IMR-90 (cell line): ENCODE measurements around the gene SYPL2. TPM values are rescaled to one million over a fixed set of nuclear protein-coding genes. Genes with fewer than 3 reads are reported as not detected.
A peak's percentile ranks its signal among the peaks of the same experiment; 100 is the strongest.

Experiments
- ATAC-seq: fragments of 200-7000 bp; cut with Tn5 transposase; 2 replicates; pipeline ENCODE4 v1.9.1; 2020; ENCODE audit warnings: low read depth, mild to moderate bottlenecking, moderate library complexity
- BruUV-seq: library from RNA; stranded (reverse); fragments of 400-500 nt; replicated peaks from 2 replicates; lab custom pipeline; 2021; lab: Mats Ljungman, UMichigan
- CTCF ChIA-PET: fragments of 300-600 bp; formaldehyde crosslinking; extraction: SDS; loops from one replicate; lab custom pipeline; 2021; ENCODE audit warnings: antibody characterized with exemption; lab: Yijun Ruan, JAX
- POLR2A ChIA-PET: fragments of 300-600 bp; sonication (Branson Sonifier 250); formaldehyde crosslinking; loops from one replicate; lab custom pipeline; 2022; ENCODE audit warnings: antibody characterized with exemption; ENCODE audit not compliant: unreplicated experiment; lab: Charles Lee
- DNase-seq: peaks from one replicate; pipeline ENCODE4 v3.0.0; 2013
- H2AFZ ChIP-seq: replicated peaks from 2 replicates; pipeline ENCODE3; 2013; ENCODE audit warnings: low read length, mild to moderate bottlenecking; ENCODE audit not compliant: poor library complexity
- H2AK5ac ChIP-seq: 2 replicates; pipeline ENCODE4 v1.6.1; 2013; ENCODE audit warnings: low read depth, low read length, inconsistent platforms
- H2AK9ac ChIP-seq: replicated peaks from 2 replicates; pipeline ENCODE3; 2013; ENCODE audit warnings: mild to moderate bottlenecking, low read depth, low read length, moderate library complexity; ENCODE audit not compliant: poor library complexity
- H2BK120ac ChIP-seq: 2 replicates; pipeline ENCODE4 v1.6.1; 2013; ENCODE audit warnings: low read depth, low read length, inconsistent platforms
- H2BK15ac ChIP-seq: 3 replicates; pipeline ENCODE4 v1.6.1; 2013; ENCODE audit warnings: low read depth, low read length, inconsistent platforms
- H2BK20ac ChIP-seq: 2 replicates; pipeline ENCODE4 v1.6.1; 2013; ENCODE audit warnings: low read depth, mild to moderate bottlenecking, inconsistent platforms, low read length, moderate library complexity
- H2BK5ac ChIP-seq: 2 replicates; pipeline ENCODE4 v1.6.1; 2013; ENCODE audit warnings: mild to moderate bottlenecking, low read depth, low read length, inconsistent platforms; ENCODE audit not compliant: poor library complexity, severe bottlenecking
- H3K14ac ChIP-seq: replicated peaks from 2 replicates; pipeline ENCODE4 v1.6.1; 2013; ENCODE audit warnings: low read depth, low read length, inconsistent platforms
- H3K18ac ChIP-seq: 2 replicates; pipeline ENCODE4 v1.6.1; 2013; ENCODE audit warnings: low read depth, low read length, control low read depth
- H3K23ac ChIP-seq: 2 replicates; pipeline ENCODE4 v1.6.1; 2013; ENCODE audit warnings: low read depth, low read length, inconsistent platforms
- H3K27ac ChIP-seq: 2 replicates; pipeline ENCODE4 v1.5.1; 2013; ENCODE audit warnings: mild to moderate bottlenecking, control low read depth, low read length; ENCODE audit not compliant: insufficient read depth
- H3K27me3 ChIP-seq: 2 replicates; pipeline ENCODE4 v1.6.1; 2013; ENCODE audit warnings: low read length; ENCODE audit not compliant: control insufficient read depth, insufficient read depth
- H3K36me3 ChIP-seq: 2 replicates; pipeline ENCODE4 v1.6.1; 2013; ENCODE audit warnings: low read length, mixed read lengths; ENCODE audit not compliant: control insufficient read depth, insufficient read depth
- H3K4ac ChIP-seq: 2 replicates; pipeline ENCODE4 v1.6.1; 2013; ENCODE audit warnings: low read depth, low read length, inconsistent platforms
- H3K4me1 ChIP-seq: 2 replicates; pipeline ENCODE4 v1.6.1; 2013; ENCODE audit warnings: low read length, mixed read lengths; ENCODE audit not compliant: control insufficient read depth, insufficient read depth
- H3K4me2 ChIP-seq: 2 replicates; pipeline ENCODE4 v1.6.1; 2013; ENCODE audit warnings: low read depth, mild to moderate bottlenecking, control low read depth, low read length, moderate library complexity
- H3K4me3 ChIP-seq: 2 replicates; pipeline ENCODE4 v1.5.1; 2013; ENCODE audit warnings: low read depth, mild to moderate bottlenecking, control low read depth, low read length, moderate library complexity; ENCODE audit not compliant: insufficient read depth
- H3K56ac ChIP-seq: 2 replicates; pipeline ENCODE4 v1.6.1; 2013; ENCODE audit warnings: low read length, inconsistent platforms; ENCODE audit not compliant: insufficient read depth; ENCODE audit errors: extremely low read depth
- H3K79me1 ChIP-seq, 2 experiments: 2 replicates each; pipeline ENCODE4 v1.6.1; 2013; ENCODE audit warnings: low read length in 2 of 2, inconsistent platforms in 1 of 2, low read depth in 1 of 2
- H3K9ac ChIP-seq: 2 replicates; pipeline ENCODE4 v1.6.1; 2013; ENCODE audit warnings: low read depth, low read length, control low read depth
- H3K9me1 ChIP-seq: 2 replicates; pipeline ENCODE4 v1.6.1; 2013; ENCODE audit warnings: low read length, inconsistent platforms; ENCODE audit not compliant: insufficient read depth
- H3K9me3 ChIP-seq: 2 replicates; pipeline ENCODE4 v1.6.1; 2013; ENCODE audit warnings: low read length; ENCODE audit not compliant: control insufficient read depth, insufficient read depth
- H4K20me1 ChIP-seq: 2 replicates; pipeline ENCODE4 v1.6.1; 2013; ENCODE audit warnings: low read length, inconsistent platforms; ENCODE audit not compliant: insufficient read depth
- H4K5ac ChIP-seq: 2 replicates; pipeline ENCODE4 v1.6.1; 2013; ENCODE audit warnings: mild to moderate bottlenecking, low read depth, low read length, control low read depth
- H4K8ac ChIP-seq, 2 experiments: 2 replicates each; pipeline ENCODE4 v1.6.1; 2013; ENCODE audit warnings: low read depth in 2 of 2, low read length in 2 of 2, control low read depth in 1 of 2, inconsistent platforms in 1 of 2
- H4K91ac ChIP-seq: 2 replicates; pipeline ENCODE4 v1.6.1; 2013; ENCODE audit warnings: low read depth, low read length, inconsistent platforms; ENCODE audit not compliant: insufficient read depth
- BHLHE40 ChIP-seq: fragments of 150-350 bp; IDR thresholded peaks from 2 replicates; pipeline ENCODE4 v1.6.1; 2016; ENCODE audit warnings: mild to moderate bottlenecking, low read depth, low read length
- CEBPB ChIP-seq: IDR thresholded peaks from 2 replicates; pipeline ENCODE4 v1.6.1; 2012; ENCODE audit warnings: low read depth, low read length, improper control_type of control experiment
- CHD1 ChIP-seq: IDR thresholded peaks from 2 replicates; pipeline ENCODE4 v1.6.1; 2012; ENCODE audit warnings: low read depth, low read length, improper control_type of control experiment
- FOS ChIP-seq: fragments of 150-350 bp; IDR thresholded peaks from 2 replicates; pipeline ENCODE4 v1.6.1; 2016; ENCODE audit warnings: low read depth, low read length
- MAFK ChIP-seq: IDR thresholded peaks from 2 replicates; pipeline ENCODE4 v1.6.1; 2012; ENCODE audit warnings: low read depth, low read length, improper control_type of control experiment
- MAZ ChIP-seq: IDR thresholded peaks from 2 replicates; pipeline ENCODE4 v1.6.1; 2012; ENCODE audit warnings: low read depth, mild to moderate bottlenecking, low read length, improper control_type of control experiment, moderate library complexity, borderline replicate concordance
- MXI1 ChIP-seq: IDR thresholded peaks from 2 replicates; pipeline ENCODE4 v1.6.1; 2012; ENCODE audit warnings: low read depth, mild to moderate bottlenecking, low read length, moderate library complexity, borderline replicate concordance
- NFE2L2 ChIP-seq: fragments of 150-350 bp; IDR thresholded peaks from 2 replicates; pipeline ENCODE4 v1.6.1; 2016; ENCODE audit warnings: low read depth, mild to moderate bottlenecking, low read length
- POLR2A ChIP-seq: IDR thresholded peaks from 2 replicates; pipeline ENCODE4 v1.6.1; 2012; ENCODE audit warnings: mild to moderate bottlenecking, low read depth, low read length
- RCOR1 ChIP-seq: IDR thresholded peaks from 2 replicates; pipeline ENCODE4 v1.6.1; 2012; ENCODE audit warnings: mild to moderate bottlenecking, low read length, improper control_type of control experiment; ENCODE audit not compliant: insufficient replicate concordance
- RFX5 ChIP-seq: IDR thresholded peaks from 2 replicates; pipeline ENCODE4 v1.8.0; 2012; ENCODE audit warnings: low read depth, mild to moderate bottlenecking, low read length, moderate library complexity
- SMC3 ChIP-seq: fragments of 150-350 bp; IDR thresholded peaks from 2 replicates; pipeline ENCODE4 v1.6.1; 2016; ENCODE audit warnings: low read depth, mild to moderate bottlenecking, antibody characterized with exemption, low read length, moderate library complexity
- WGBS, 2 experiments: methylation state at CpG; one replicate each; pipeline versions ENCODE4 v1.1.5 to v1.1.7; 2013; ENCODE audit warnings: missing lambda C conversion rate in 2 of 2; ENCODE audit not compliant: insufficient read length in 1 of 2; ENCODE audit errors: extremely low coverage in 2 of 2; 5-methylcytosine and 5-hydroxymethylcytosine counted together
- dilution Hi-C: fragments of 300-500 bp; cut with HindIII; formaldehyde crosslinking; loops from one replicate; pipeline ENCODE4 v1.14.3; 2018; ENCODE audit warnings: low sequenced_read_pairs; ENCODE audit not compliant: unreplicated experiment
- in situ Hi-C: fragments of 300-500 bp; cut with MboI; formaldehyde crosslinking; loops from 3 replicates; pipeline ENCODE4 v1.14.3; 2019; ENCODE audit warnings: low sequenced_read_pairs, inconsistent platforms, mixed read lengths
- intact Hi-C: fragments of 100-400 bp; cut with micrococcal nuclease; formaldehyde crosslinking; loops from 2 replicates; pipeline ENCODE4 v1.10.0; 2022
- polyA plus RNA-seq, 3 experiments: library from polyadenylated mRNA; depleted of rRNA; stranded (reverse); fragments of >200 nt; gene quantifications; 2 replicates each; pipeline ENCODE4 v1.2.3, GENCODE V29; 2012; ENCODE audit warnings: low replicate concordance in 1 of 3
- total RNA-seq: library from RNA; depleted of rRNA; stranded (reverse); fragments of >200 nt; gene quantifications from 2 replicates; pipeline ENCODE4 v1.2.3, GENCODE V29; 2012
- TF ChIP-seq, protein P1 (sequence below): fragments of 150-350 bp; IDR thresholded peaks from 2 replicates; pipeline ENCODE4 v1.6.1; 2017; ENCODE audit warnings: mild to moderate bottlenecking, antibody characterized with exemption, low read length, low read depth
- TF ChIP-seq, protein P2 (sequence below): conservative IDR thresholded peaks from 2 replicates; pipeline ENCODE4 v1.5.1; 2012; ENCODE audit warnings: mild to moderate bottlenecking, low read depth, low read length, improper control_type of control experiment
- TF ChIP-seq, protein P3 (sequence below): fragments of 150-350 bp; IDR thresholded peaks from 2 replicates; pipeline ENCODE4 v1.6.1; 2016; ENCODE audit warnings: low read depth, mild to moderate bottlenecking, low read length, moderate library complexity, borderline replicate concordance

SYPL2 gene
- total and polyA plus RNA-seq, 2 of the 4 experiments (the other 2 are of a cell fraction), result under 0.01 to 0.65 TPM

DNA sequence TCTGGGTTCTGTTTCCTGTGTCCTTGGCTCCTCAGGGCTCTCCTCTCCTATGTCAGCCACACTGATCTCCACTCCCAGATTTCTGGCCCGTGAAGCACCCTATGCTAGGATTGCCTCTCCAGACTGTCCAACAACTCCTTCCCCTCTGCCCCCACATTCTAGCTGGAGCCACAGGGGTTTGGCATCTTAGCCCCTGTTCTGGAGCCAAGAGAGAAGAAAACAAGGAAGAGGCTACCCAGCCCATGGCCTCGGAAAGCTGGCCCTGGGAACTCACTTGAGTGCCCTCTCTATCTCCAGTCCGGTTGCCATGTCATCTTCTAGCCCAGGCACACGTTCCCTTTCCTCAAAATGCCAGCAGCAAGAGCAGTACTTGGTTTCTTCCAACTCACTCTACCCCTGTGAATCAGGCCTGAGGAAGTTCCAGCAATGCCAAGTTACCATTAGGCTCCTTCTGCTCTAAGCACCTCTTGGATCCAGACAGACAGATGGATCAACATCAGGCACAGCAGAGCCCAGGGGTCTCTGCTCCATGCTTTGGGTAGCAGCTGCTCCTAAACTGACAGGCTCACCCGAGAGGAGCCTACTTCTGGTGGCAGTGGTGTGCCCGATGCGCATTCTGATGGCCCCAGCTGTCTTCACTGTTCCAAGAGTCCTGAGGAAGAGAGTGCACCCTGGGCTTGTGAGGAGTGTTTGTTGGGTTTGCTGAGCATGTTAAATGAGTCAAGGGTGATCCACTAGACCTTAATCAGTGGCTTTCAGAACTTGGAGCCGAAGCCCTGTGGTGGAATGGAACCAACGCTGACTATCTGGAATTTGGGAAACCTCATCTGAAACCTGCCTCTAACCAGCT, 61.7 kb downstream of the SYPL2 start:
- Histone ChIP-seq H3K27me3 (peaks cover 15% of the 10 kb centered on the region), H3K23ac (no peak overlapping the region), H3K27ac (no peak overlapping the region), H3K56ac (no peak overlapping the region), H3K4me1 (peaks cover 7% of the 10 kb centered on the region), H2BK120ac (no peak overlapping the region), H3K9me3 (no peaks in the 10 kb centered on the region), H3K18ac (no peak overlapping the region), H4K8ac (no peak overlapping the region), H3K36me3 (no peaks in the 10 kb centered on the region), H4K20me1 (no peaks in the 10 kb centered on the region), H4K5ac (no peak overlapping the region), H3K9me1 (no peaks in the 10 kb centered on the region; the same call in 1 of the 2 replicates), H4K91ac (no peak overlapping the region), H3K9ac (no peak overlapping the region), H3K4me3 (no peak overlapping the region), H3K4ac (no peak overlapping the region), H2BK15ac (no peak overlapping the region), H2AK9ac (no peak overlapping the region), H3K14ac (no peak overlapping the region), H2AFZ (peak overlapping the region; percentile 36), H3K4me2 (no peak overlapping the region), H2BK5ac (no peak overlapping the region), H2BK20ac (no peak overlapping the region), H3K79me1 (no peaks in the 10 kb centered on the region), H2AK5ac (no peak overlapping the region)
- ChIA-PET POLR2A (no interaction called here), CTCF (interaction anchor here (1.1 kb wide), 1 partner anchor 37 kb away, joined by 3 read pairs; no protein-coding TSS in a partner anchor)
- BruUV-seq, result no TSS peak
- dilution Hi-C loops, result no loop called here
- WGBS, 2 experiments, result 87% methylated on average over 3 of the region's 9 CpGs; no CpG with 5 or more reads in 1 of the 2 experiments
- intact Hi-C loops, result no loop called here
- in situ Hi-C loops, result no loop called here
- no peak for ATAC-seq
- DNase-seq, result no peak
- no peak for TF ChIP-seq NFE2L2
- no peak for TF ChIP-seq MXI1
- TF ChIP-seq, protein P1, sequence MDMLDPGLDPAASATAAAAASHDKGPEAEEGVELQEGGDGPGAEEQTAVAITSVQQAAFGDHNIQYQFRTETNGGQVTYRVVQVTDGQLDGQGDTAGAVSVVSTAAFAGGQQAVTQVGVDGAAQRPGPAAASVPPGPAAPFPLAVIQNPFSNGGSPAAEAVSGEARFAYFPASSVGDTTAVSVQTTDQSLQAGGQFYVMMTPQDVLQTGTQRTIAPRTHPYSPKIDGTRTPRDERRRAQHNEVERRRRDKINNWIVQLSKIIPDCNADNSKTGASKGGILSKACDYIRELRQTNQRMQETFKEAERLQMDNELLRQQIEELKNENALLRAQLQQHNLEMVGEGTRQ, result no peak
- no peak for TF ChIP-seq RFX5
- TF ChIP-seq, protein P2, sequence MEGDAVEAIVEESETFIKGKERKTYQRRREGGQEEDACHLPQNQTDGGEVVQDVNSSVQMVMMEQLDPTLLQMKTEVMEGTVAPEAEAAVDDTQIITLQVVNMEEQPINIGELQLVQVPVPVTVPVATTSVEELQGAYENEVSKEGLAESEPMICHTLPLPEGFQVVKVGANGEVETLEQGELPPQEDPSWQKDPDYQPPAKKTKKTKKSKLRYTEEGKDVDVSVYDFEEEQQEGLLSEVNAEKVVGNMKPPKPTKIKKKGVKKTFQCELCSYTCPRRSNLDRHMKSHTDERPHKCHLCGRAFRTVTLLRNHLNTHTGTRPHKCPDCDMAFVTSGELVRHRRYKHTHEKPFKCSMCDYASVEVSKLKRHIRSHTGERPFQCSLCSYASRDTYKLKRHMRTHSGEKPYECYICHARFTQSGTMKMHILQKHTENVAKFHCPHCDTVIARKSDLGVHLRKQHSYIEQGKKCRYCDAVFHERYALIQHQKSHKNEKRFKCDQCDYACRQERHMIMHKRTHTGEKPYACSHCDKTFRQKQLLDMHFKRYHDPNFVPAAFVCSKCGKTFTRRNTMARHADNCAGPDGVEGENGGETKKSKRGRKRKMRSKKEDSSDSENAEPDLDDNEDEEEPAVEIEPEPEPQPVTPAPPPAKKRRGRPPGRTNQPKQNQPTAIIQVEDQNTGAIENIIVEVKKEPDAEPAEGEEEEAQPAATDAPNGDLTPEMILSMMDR, result no peak
- no peak for TF ChIP-seq SMC3
- no peak for TF ChIP-seq MAZ
- no peak for TF ChIP-seq FOS
- TF ChIP-seq MAFK, result no peak
- no peak for TF ChIP-seq CEBPB
- TF ChIP-seq BHLHE40, result no peak
- TF ChIP-seq, protein P3, sequence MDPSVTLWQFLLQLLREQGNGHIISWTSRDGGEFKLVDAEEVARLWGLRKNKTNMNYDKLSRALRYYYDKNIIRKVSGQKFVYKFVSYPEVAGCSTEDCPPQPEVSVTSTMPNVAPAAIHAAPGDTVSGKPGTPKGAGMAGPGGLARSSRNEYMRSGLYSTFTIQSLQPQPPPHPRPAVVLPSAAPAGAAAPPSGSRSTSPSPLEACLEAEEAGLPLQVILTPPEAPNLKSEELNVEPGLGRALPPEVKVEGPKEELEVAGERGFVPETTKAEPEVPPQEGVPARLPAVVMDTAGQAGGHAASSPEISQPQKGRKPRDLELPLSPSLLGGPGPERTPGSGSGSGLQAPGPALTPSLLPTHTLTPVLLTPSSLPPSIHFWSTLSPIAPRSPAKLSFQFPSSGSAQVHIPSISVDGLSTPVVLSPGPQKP, result no peak
- no peak for TF ChIP-seq POLR2A
- TF ChIP-seq CHD1, result no peak
- TF ChIP-seq RCOR1, result no peak
